Measurements from ENCODE around the gene MPZL1. TPM values are rescaled to one million over a fixed set of nuclear protein-coding genes. Genes with fewer than 3 reads are reported as not detected.

Gene MPZL1
- total RNA-seq, 1 experiment from 2014 or later = 71.7 TPM

DNA sequence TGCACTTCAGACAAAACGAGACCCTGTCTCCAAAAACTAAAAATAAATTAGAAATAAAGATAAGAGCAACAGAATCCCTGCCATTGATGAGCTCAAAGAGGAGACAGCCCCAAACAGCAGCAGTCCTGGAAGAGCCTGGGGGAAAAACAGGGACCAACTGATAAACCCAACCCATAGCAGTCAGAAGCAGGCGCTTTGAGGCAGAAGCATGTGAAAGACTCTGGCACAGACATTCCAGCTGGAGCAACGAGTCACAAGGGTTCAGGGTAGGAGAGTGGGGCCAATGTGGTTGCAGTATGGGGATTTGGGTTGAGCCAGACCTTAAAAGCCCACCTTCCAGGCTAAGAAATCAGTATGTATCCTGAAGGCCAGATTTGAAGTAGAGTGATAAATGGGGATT, 78.5 kb downstream of the MPZL1 start:
- no peak for DNase-seq (ENCODE audit: low spot score)
- Mint-ChIP-seq H3K4me3 (no peak overlapping the region), H3K27ac (no peak overlapping the region), H3K27me3 (ENCODE audit: low read depth) (no peaks in the 10 kb centered on the region; the same call in 1 of the 2 replicates), H3K4me1 (peaks cover 28% of the 10 kb centered on the region), H3K9me3 (peaks cover 16% of the 10 kb centered on the region), H3K36me3 (peaks cover 10% of the 10 kb centered on the region)
- ChIA-PET CTCF (no interaction called here), POLR2A (no interaction called here)
- ATAC-seq = no peak
- TF ChIP-seq GABPB1 (CRISPR knock-in tag; IDR thresholded peaks at IDR 0.05) (no peak), E2F4 (CRISPR knock-in tag; IDR thresholded peaks at IDR 0.05; ENCODE audit: borderline replicate concordance, low read depth) (no peak), GTF2I (CRISPR knock-in tag; conservative IDR thresholded peaks at IDR 0.05) (no peak), ZNF396 (CRISPR knock-in tag; IDR thresholded peaks at IDR 0.05; ENCODE audit: borderline replicate concordance) (no peak), ZNF671 (CRISPR knock-in tag; IDR thresholded peaks at IDR 0.05) (no peak)
- TF ChIP-seq, protein P1, sequence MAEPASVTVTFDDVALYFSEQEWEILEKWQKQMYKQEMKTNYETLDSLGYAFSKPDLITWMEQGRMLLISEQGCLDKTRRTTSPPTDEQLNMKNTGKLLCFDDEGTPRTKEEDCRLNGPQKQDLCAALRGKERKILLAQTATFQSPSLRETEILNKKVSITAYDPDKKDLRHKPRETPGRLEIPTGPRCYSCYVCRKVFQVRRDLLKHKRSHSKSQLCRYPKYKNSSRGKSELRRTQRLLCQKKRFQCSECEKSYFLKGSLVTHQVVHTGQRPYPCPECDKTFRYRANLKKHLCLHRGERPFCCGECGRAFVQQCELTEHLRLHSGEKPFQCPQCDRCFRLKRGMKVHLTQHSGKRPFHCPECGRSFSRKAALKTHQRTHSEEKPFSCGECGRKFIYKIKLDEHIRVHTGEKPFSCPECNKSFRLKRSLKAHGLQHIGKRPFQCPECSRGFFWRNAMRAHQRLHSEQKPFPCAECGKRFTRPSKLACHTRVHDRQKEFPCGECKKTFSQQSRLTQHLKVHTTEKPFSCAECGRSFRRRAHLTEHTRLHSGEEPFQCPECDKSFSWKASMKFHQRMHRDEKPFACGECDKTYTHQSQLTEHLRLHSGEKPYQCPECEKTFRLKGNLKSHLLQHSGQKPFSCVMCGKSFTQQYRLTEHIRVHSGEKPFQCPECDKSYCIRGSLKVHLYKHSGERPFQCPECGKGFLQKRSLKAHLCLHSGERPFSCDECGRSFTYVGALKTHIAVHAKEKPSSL (CRISPR knock-in tag; conservative IDR thresholded peaks at IDR 0.05) = no peak
- TF ChIP-seq, protein P2, sequence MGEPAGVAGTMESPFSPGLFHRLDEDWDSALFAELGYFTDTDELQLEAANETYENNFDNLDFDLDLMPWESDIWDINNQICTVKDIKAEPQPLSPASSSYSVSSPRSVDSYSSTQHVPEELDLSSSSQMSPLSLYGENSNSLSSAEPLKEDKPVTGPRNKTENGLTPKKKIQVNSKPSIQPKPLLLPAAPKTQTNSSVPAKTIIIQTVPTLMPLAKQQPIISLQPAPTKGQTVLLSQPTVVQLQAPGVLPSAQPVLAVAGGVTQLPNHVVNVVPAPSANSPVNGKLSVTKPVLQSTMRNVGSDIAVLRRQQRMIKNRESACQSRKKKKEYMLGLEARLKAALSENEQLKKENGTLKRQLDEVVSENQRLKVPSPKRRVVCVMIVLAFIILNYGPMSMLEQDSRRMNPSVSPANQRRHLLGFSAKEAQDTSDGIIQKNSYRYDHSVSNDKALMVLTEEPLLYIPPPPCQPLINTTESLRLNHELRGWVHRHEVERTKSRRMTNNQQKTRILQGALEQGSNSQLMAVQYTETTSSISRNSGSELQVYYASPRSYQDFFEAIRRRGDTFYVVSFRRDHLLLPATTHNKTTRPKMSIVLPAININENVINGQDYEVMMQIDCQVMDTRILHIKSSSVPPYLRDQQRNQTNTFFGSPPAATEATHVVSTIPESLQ (CRISPR knock-in tag; IDR thresholded peaks at IDR 0.05) = no peak

DNA sequence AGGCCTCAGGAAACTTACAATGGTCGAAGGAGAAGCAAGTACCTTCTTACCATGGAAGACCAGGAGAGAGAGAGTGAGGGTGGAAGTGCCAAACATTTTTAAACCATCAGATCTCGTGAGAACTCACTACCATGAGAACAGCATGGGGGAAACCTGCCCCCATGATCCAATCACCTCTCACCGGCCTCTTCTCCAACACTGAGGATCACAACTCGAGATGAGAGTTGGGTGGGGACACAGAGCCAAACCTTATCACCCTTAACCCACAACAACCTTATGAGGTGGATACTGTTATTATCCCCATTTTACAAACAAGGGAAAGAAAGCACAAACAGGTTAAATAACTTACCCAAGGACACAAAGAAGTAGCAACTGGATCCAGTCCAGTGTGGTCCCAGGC, 80.5 kb downstream of the MPZL1 start:
- Mint-ChIP-seq H3K9me3 (peaks cover 18% of the 10 kb centered on the region), H3K4me3 (no peak overlapping the region), H3K27ac (no peak overlapping the region), H3K4me1 (peaks cover 11% of the 10 kb centered on the region), H3K36me3 (peaks cover 16% of the 10 kb centered on the region), H3K27me3 (ENCODE audit: low read depth) (no peaks in the 10 kb centered on the region; the same call in 1 of the 2 replicates)
- DNase-seq (ENCODE audit: low spot score) (no peak), ATAC-seq (no peak)
- ChIA-PET POLR2A (interaction anchor here (0.6 kb wide), 1 partner anchor 1435 kb away, joined by 4 read pairs; no protein-coding TSS in a partner anchor), CTCF (interaction anchor here (1.0 to 1.4 kb wide), 3 partner anchors 28 to 133 kb away, joined by 4 to 13 read pairs (median 5); partner anchors contain the start of gene DCAF6)
- TF ChIP-seq, protein P3, sequence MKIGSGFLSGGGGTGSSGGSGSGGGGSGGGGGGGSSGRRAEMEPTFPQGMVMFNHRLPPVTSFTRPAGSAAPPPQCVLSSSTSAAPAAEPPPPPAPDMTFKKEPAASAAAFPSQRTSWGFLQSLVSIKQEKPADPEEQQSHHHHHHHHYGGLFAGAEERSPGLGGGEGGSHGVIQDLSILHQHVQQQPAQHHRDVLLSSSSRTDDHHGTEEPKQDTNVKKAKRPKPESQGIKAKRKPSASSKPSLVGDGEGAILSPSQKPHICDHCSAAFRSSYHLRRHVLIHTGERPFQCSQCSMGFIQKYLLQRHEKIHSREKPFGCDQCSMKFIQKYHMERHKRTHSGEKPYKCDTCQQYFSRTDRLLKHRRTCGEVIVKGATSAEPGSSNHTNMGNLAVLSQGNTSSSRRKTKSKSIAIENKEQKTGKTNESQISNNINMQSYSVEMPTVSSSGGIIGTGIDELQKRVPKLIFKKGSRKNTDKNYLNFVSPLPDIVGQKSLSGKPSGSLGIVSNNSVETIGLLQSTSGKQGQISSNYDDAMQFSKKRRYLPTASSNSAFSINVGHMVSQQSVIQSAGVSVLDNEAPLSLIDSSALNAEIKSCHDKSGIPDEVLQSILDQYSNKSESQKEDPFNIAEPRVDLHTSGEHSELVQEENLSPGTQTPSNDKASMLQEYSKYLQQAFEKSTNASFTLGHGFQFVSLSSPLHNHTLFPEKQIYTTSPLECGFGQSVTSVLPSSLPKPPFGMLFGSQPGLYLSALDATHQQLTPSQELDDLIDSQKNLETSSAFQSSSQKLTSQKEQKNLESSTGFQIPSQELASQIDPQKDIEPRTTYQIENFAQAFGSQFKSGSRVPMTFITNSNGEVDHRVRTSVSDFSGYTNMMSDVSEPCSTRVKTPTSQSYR (CRISPR knock-in tag; IDR thresholded peaks at IDR 0.05) = no peak
- TF ChIP-seq NFATC4 (CRISPR knock-in tag; IDR thresholded peaks at IDR 0.05) (no peak), CTCF (IDR thresholded peaks at IDR 0.05) (no peak), NFYB (CRISPR knock-in tag; conservative IDR thresholded peaks at IDR 0.05; ENCODE audit: low read depth) (no peak), ERG (CRISPR knock-in tag; IDR thresholded peaks at IDR 0.05) (no peak), ATF1 (CRISPR knock-in tag; IDR thresholded peaks at IDR 0.05) (no peak), E2F1 (CRISPR knock-in tag; IDR thresholded peaks at IDR 0.05) (no peak), SP1 (CRISPR knock-in tag; conservative IDR thresholded peaks at IDR 0.05) (no peak), RORB (CRISPR knock-in tag; IDR thresholded peaks at IDR 0.05) (no peak)
- TF ChIP-seq, protein P4, sequence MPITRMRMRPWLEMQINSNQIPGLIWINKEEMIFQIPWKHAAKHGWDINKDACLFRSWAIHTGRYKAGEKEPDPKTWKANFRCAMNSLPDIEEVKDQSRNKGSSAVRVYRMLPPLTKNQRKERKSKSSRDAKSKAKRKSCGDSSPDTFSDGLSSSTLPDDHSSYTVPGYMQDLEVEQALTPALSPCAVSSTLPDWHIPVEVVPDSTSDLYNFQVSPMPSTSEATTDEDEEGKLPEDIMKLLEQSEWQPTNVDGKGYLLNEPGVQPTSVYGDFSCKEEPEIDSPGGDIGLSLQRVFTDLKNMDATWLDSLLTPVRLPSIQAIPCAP (CRISPR knock-in tag; IDR thresholded peaks at IDR 0.05) = no peak
- TF ChIP-seq, protein P5, sequence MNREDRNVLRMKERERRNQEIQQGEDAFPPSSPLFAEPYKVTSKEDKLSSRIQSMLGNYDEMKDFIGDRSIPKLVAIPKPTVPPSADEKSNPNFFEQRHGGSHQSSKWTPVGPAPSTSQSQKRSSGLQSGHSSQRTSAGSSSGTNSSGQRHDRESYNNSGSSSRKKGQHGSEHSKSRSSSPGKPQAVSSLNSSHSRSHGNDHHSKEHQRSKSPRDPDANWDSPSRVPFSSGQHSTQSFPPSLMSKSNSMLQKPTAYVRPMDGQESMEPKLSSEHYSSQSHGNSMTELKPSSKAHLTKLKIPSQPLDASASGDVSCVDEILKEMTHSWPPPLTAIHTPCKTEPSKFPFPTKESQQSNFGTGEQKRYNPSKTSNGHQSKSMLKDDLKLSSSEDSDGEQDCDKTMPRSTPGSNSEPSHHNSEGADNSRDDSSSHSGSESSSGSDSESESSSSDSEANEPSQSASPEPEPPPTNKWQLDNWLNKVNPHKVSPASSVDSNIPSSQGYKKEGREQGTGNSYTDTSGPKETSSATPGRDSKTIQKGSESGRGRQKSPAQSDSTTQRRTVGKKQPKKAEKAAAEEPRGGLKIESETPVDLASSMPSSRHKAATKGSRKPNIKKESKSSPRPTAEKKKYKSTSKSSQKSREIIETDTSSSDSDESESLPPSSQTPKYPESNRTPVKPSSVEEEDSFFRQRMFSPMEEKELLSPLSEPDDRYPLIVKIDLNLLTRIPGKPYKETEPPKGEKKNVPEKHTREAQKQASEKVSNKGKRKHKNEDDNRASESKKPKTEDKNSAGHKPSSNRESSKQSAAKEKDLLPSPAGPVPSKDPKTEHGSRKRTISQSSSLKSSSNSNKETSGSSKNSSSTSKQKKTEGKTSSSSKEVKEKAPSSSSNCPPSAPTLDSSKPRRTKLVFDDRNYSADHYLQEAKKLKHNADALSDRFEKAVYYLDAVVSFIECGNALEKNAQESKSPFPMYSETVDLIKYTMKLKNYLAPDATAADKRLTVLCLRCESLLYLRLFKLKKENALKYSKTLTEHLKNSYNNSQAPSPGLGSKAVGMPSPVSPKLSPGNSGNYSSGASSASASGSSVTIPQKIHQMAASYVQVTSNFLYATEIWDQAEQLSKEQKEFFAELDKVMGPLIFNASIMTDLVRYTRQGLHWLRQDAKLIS (CRISPR knock-in tag; IDR thresholded peaks at IDR 0.05; ENCODE audit: borderline replicate concordance) = no peak

Measured in WTC11 (cell line).